GM13976 (cell line): ENCODE results near the gene TPK1.

ENCODE experiments used
- DNase-seq: peaks from one replicate; pipeline ENCODE4 v3.0.0; 2012; ENCODE audit warnings: low spot score
- CTCF ChIP-seq: IDR thresholded peaks from 2 replicates; pipeline ENCODE4 v1.5.1; 2012; ENCODE audit warnings: borderline replicate concordance, mild to moderate bottlenecking; ENCODE audit not compliant: insufficient read depth; ENCODE audit errors: extremely low read depth, missing control alignments, control extremely low read depth
- in situ Hi-C: fragments of 300-500 bp; cut with MboI; formaldehyde crosslinking; loops from one replicate; pipeline ENCODE4 v1.12.0; 2022; ENCODE audit warnings: low sequenced_read_pairs, mixed read lengths, inconsistent platforms; ENCODE audit not compliant: unreplicated experiment

The TPK1 gene

GRCh38 chr7:144826208-144826607 is 9.6 kb downstream of the TPK1 start:
- TF ChIP-seq CTCF: no peak
- in situ Hi-C loops: no loop called here
- DNase-seq: no peak

GRCh38 chr7:144824360-144824759 is 11.5 kb downstream of the TPK1 start:
- no peak for DNase-seq
- in situ Hi-C loops: no loop called here
- no peak for TF ChIP-seq CTCF

- no peak for DNase-seq
- in situ Hi-C loops: no loop called here
These were observed 13.6 kb downstream of the TPK1 start for GRCh38 chr7:144822223-144822622.

GRCh38 chr7:144821067-144821466 is 14.8 kb downstream of the TPK1 start:
- TF ChIP-seq CTCF: no peak
- in situ Hi-C loops: no loop called here
- DNase-seq: peak; percentile 42

More at GRCh38 chr7:144822223-144822622, 13.6 kb downstream of the TPK1 start:
- TF ChIP-seq CTCF: no peak

GRCh38 chr7:144820552-144820951 is 15.3 kb downstream of the TPK1 start:
- in situ Hi-C loops: no loop called here
- TF ChIP-seq CTCF: no peak
- DNase-seq: no peak

- in situ Hi-C loops: no loop called here
These were observed 16.3 kb downstream of the TPK1 start for GRCh38 chr7:144819566-144819965.

More at GRCh38 chr7:144819566-144819965, 16.3 kb downstream of the TPK1 start:
- no peak for TF ChIP-seq CTCF
- no peak for DNase-seq
